Activated T-cell treated with anti-CD3 and anti-CD28 coated beads for 1 hour (primary cell): ENCODE measurements around the gene STEEP1.
"Not testable (repeated sequence)": the region's sequence is repeated elsewhere in the genome, so short reads cannot be mapped to it uniquely, and the experiment has no call there.

ENCODE experiments used
- DNase-seq: peaks from one replicate; pipeline ENCODE4 v3.0.0-alpha.2; 2020; ENCODE audit warnings: low read depth

Gene STEEP1

DNA sequence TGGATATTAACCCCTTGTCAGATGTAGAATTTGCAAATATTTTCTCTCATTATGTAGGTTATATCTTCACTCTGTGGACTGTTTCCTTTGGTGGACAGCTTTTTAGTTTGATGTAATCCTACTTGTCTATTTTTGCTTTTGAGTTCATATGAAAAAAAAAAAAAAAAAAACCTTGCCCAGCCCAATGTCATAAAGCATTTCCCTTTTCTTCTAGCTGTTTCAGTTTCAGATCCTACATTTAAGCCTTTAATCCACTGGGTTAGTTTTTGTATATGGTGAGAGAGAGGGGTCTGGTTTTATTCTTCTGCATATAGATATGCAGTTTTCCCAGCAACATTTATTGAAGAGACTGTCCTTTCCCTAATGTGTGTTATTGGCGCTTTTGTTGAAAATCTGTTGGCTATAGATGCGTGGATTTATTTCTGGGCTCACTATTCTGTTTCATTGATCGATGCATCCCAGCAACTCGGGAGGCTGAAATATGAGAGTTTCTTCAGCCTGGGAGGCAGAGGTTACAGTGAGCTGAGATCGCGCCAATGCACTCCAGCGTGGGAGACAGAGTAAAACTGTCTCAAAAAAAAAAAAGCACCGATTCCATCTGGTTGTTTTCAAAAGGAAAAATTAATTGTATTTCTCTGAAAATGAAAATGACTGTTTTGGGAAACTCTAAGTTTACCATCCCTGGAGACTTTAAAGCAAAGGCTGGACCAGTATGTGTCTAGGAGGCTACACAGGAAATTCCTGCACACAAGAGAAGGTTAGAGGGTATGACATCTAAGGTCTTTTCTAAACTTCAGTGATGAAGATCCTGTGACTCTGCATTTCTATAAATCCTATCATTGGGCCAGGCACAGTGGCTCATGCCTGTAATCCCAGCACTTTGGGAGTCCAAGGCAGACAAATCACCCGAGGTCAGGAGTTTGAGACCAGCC, 35.6 kb downstream of the STEEP1 start:
- DNase-seq, result no peak

DNA sequence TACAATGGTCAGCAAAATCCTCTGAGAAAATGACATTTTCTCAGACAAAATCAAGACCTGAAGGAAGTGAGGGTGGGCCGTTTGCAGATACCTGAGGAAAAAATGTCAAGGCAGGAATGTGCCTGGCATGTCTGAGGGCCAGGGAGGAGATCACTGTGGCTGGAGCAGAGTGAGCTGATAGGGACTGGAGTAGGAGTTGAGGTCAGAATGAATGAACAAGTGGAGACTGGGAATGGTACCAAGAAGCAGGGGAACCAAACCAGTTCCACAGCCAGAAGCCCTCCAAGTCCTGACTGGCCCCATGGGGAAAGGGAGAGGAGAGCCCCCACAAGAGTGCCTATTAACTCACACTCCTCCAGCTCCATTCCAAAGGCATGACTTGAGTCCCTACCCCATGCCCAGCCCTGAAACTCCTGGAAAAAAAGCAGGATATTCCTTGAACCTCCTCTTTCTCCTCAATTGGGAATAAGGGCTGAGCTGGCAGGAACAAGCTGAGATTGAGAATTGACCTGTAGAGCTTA, 41.5 kb downstream of the STEEP1 start:
- DNase-seq, result no peak

DNA sequence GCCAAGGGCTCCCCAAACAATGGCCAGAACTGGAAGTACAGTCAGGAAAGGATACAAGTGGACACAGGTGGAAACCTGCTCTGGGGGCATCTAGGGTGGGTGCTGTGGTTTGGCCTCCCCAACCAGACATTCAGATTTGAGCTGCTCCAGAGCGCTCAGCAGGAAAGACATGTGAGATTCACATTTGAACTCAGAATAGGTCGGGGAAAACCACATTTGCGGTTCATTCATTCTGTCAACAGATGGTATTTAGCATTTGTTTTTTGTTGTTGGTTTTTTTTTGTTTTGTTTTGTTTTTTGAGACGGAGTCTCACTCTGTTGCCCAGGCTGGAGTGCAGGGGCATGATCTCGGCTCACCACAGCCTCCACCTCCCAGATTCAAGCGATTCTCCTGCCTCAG, 44.0 kb downstream of the STEEP1 start:
- no peak for DNase-seq

- no peak for DNase-seq
These were observed 46.8 kb downstream of the STEEP1 start for GRCh38 chrX:119518371-119518770.

DNA sequence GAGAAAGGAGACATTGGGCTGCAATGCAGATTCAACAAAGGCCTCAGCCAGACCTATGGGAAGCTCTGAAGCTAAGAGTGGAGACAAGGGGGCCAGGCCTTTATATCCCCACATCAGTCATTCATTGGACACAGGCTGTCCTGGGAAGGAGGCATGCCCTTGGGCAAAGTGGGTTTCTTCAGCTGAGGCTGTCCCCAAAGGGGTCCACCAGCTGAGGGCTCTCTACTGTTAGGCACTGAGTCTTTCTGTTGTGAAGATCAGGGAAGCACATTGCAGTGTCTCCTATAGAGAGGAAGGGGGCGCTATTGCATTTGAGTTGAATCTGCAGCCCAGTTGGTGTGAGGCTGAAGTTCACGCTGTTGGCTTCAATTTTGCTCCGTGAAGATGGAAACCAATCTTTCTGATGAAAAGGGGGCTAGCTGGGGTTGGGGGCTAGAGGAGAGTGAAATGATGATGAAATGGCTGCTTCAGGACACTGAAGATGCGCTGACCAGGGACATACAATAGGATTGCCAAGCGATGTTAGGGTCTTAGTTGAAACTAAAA, 49.0 kb downstream of the STEEP1 start:
- DNase-seq, result peak; percentile 11

GRCh38 chrX:119512146-119512800, 52.9 kb downstream of the STEEP1 start:
- DNase-seq, result no peak

DNA sequence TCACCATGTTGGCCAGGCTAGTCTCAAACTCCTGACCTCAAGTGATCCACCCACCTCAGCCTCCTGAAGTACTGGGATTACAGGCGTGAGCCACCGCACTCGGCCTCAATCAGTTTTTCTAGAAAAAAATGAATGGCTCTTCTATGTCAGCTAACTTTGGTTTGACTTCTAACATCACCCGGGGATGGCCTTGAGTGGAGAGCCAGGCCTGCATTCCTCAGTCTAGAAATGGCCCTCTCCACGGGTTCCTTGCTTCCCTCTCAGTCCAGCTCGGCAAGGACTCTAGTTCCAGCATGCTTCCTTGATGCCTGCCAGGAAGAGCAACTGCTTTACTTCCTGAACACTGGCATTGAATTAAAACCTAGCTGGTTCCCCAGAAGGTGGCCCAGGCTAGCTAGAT, 58.0 kb downstream of the STEEP1 start:
- DNase-seq, result no peak

DNA sequence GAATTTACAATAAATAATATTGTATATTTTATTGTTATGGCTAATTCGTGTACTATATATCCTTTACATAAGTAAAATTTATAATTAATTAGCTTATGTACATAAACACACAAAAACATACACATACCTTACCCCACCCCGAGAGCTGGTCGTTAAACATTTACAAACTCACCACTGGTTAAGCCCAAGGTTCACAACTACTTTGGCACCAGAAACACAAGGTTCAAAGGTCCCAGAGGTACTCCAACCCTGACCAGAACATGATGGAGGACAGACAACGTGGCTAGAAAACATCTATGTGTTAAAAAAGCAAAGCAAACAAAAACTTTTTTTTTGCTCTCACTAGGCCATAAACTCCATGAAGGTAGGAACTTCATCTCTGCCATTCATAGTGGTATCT, 59.3 kb downstream of the STEEP1 start:
- DNase-seq, result no peak

DNA sequence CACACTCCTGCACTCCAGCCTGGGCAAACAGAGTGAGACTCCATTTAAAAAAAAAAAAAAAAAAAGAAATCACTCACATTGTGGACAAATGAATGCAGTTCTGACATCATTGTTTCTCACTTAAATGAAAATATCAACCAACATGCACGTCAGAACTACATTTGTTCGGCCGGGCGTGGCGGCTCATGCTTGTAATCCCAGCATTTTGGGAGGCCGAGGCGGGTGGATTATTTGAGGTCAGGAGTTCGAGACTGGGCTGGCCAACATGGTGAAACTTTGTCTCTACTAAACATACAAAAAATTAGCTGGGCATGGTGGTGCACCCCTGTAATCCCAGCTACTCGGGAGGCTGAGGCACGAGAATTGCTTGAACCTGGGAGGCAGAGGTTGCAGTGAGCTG, 60.1 kb downstream of the STEEP1 start:
- DNase-seq, result not testable (repeated sequence)

DNA sequence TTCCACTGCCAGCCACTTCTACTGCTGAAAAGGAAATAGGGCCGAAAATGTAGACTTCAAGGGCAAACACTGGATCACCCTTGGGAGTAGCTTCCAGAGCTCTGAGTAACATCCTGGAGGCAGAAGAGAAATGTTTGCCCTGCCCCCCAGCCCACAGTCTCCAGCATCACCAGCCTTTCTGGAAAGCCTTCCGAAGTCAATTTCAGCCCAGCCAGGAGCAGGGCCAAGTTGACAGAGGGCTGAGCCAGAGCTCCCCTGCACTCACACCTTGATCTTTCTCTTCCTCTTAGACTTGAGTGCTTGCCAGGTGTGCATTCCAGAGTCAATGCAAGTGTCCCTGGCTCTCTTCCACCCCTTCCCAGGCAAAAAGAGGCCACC, 61.7 kb downstream of the STEEP1 start:
- DNase-seq, result no peak

DNA sequence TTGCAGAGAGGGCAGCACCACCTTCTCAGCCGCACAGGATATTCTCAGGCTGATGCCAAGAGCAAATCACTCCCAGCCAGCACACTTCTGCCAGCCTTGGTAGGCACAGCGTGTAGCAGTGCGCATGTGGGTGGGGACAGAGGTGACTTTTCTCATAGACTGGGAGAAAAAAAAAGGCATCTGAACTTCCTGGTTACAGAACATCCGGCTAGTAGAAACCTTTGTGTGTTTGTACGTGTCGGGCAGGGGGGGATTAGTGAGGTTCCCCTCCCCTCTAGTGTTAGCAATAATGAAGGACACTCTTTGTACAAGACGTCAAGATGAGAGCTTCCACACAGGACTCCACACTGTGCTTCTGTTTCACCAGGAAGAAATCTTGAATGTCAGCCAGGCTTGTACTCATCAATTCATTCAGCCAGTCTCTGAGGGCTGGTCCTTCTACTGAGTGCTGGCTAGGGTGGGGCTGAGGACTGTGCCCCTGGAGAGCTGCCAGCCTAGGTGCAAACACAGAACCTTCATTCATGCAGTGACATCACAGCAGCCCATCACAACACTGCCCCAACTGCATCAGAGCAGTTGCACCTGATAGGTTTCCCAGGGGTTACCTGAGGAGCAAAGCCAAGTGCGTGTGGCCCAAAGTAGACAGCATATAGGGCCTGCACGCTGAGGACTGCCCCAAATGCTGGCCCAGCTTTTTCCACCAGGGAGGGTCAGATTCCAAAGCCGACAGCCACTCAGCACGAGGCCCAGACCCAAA, 62.3 kb downstream of the STEEP1 start:
- no peak for DNase-seq

GRCh38 chrX:119501511-119502148, 63.6 kb downstream of the STEEP1 start:
- DNase-seq, result no peak

DNA sequence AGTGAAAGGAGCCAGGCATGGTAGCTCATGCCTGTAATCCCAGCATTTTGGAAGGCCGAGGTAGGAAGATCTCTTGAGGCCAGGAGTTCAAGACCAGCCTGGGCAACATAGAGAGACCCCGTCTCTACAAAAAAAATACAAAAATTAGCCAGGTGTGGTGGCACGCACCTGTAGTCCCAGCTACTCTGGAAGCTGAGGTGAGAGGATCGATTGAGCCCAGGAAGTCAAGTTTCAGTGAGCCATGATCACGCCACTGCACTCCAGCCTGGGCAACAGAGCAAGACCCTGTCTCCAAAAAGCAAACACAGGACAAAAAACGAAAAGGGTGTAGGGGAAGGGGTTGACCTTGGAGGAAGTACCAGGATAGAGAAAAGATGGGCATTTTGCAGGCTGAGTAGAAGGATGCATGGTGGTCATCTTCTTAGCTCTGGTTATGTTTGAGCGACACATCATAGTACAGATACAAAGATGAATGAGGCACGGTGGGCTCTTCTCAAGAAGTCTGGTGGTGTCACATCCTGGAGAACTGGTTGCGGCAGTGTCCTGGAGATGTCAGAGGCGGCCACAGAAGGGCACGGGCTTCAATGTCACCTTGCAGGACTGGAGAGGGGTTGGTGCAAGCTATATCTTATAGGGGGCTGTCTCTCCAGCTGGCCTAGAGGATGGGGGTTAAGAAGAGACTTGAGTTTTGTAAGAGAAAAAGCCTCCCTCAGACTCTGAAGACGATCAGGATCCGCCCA, 65.0 kb downstream of the STEEP1 start:
- DNase-seq, result no peak

DNA sequence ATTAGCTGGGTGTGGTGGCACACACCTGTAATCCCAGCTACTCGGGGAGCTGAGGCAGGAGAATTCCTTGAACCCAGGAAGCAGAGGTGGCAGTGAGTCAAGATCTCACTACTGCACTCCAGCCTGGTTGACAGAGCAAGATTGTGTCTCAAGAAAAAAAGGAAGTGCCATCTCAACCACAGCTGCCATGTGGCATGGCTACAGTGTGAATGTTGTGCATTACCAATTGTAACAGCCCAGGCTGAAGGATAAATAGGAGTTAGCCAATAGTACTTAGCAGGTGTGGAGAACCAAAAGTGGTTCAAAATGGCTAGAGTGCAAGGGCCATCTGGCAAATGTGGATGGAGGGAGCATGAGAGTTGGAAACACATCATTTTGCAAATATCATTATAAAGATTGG, 68.0 kb downstream of the STEEP1 start:
- DNase-seq, result no peak

DNA sequence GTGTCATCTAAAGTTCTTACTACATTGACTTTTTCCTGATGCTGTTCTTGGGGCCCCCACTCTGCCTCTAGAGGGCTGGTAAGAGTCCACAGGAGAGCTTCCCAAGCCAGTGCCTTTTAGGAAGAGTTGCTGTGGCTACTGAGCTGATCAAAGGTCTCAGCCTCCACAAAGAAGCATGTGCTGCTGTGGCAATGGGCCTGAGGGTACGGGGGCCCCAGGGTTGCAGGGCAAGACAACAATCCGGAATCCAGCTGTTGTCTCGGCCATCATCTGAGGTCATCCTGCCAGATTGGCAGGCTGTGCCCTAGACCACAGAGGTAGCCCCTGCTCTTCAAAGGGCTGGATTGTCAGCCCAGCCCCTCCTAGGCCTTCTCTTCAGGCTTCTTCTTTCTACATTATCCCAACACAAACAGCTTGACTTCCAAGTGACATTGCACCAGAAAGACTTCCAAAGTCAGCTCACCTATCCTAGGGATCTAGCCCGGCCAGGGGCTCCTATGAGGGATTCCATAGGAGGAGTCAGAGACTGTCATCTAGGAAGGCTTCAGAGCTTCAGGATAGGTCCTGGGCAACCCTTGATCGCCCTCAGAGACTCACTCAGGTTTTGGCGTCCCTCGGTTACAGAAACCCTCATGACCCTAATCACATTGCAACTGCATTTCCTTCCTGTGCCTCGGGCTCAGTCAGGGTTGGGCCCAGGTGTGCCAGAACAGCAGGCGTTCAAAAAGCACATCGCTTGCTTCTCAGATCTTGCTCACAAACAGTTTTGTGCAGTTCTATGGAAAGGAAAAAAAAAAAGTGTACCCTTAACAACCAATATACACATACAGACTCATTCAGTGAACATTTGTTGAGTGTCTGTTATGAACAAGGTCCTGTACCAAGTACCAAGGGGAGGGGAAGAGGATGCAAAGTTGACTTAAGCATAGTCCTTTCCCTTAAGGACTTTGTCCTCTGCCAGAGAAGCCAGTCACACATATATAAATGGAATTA, 69.2 kb downstream of the STEEP1 start:
- no peak for DNase-seq

GRCh38 chrX:119493851-119494495, 71.2 kb downstream of the STEEP1 start:
- DNase-seq, result not testable (repeated sequence)

GRCh38 chrX:119492463-119492862, 72.7 kb downstream of the STEEP1 start:
- no peak for DNase-seq

DNA sequence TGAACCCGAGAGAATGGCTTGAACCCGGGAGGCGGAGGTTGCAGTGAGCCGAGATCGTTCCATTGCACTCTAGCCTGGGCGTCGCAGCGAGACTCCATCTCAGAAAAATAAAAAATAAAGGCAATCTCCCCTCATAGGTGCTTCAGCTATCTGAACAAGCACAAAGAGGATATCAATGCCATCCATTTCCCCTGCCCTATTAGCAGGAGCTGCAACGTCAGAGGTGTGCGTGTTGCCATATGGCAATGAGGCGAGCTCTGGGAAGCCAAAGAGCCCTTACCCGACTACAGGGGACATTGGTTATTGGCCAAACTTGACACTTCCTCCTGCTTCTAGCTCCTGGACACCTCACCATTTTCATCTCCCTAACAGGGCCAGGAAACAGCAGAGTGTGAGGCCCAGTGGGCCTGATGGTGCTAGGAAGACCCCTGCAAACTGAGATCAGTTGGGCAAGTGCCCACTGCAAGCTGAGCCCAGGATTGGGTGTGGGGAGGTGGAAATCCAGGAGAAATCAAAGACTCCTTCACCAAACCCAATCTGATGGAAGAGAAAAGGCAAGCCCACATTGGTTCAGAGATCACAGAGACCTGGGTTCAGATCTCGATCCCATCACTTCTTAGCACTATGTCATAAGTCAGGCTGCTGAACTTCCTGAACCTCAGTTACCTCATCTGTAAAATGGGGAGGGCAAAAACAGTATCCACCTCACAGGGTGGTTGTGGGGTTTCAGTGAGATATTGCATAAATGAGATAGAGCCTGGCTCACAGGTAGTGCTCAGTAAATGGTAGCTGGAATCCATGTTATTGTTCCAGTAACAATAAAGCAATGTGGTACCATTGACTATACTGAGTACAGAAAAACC, 75.8 kb downstream of the STEEP1 start:
- no peak for DNase-seq
